ENCODE results near the gene FBXL2.

The FBXL2 gene

GRCh38 chr3:33355611-33356010 lies 78.4 kb downstream of the FBXL2 start:
- H3K27ac ChIP-seq (ENCODE audit: extremely low read depth, low read depth, low read length) = no peak overlapping the region
- H3K4me1 ChIP-seq (ENCODE audit: control insufficient read depth, insufficient read depth, low read length) = no peaks in the 10 kb centered on the region
- ChIA-PET CTCF (no interaction called here), POLR2A (no interaction called here)
- H3K9me3 ChIP-seq (ENCODE audit: control insufficient read depth, insufficient read depth, low read depth, low read length) = no peaks in the 10 kb centered on the region
- H3K36me3 ChIP-seq (ENCODE audit: control insufficient read depth in 2 of 2, insufficient read depth in 1 of 2, low read length in 2 of 2) = no peaks in the 10 kb centered on the region
- 0 out of 2 replicates have a peak, but pooled peaks have one; percentile 14 for TF ChIP-seq ZBTB20 (tag by site-specific recombination; IDR thresholded peaks at IDR 0.05)
- TF ChIP-seq PRDM6 (tag by site-specific recombination; IDR thresholded peaks at IDR 0.05) = peak; percentile 37; the same call in 1 of the 2 replicates
- peak; percentile 89 for TF ChIP-seq BCL6B (tag by site-specific recombination; IDR thresholded peaks at IDR 0.05)
- TF ChIP-seq PRDM1 (tag by site-specific recombination; IDR thresholded peaks at IDR 0.05) = peak; percentile 72
- TF ChIP-seq ZNF596 (tag by site-specific recombination; IDR thresholded peaks at IDR 0.05) = no peak
- no peak overlapping the region for H3K4me3 ChIP-seq (ENCODE audit: low read depth, low read length)

- no peak overlapping the region for H3K27ac ChIP-seq (ENCODE audit: extremely low read depth, low read depth, low read length)
- peaks cover 0 to 3% of the 10 kb centered on the region in 2 experiments; a peak in 1 of 3 replicates for H3K36me3 ChIP-seq (ENCODE audit: control insufficient read depth in 2 of 2, insufficient read depth in 1 of 2, low read length in 2 of 2)
- H3K4me1 ChIP-seq (ENCODE audit: control insufficient read depth, insufficient read depth, low read length) = no peaks in the 10 kb centered on the region
- TF ChIP-seq ZNF140 (tag by site-specific recombination; IDR thresholded peaks at IDR 0.05) (no peak), ZNF837 (tag by site-specific recombination; IDR thresholded peaks at IDR 0.05) (no peak), ZBTB17 (tag by site-specific recombination; IDR thresholded peaks at IDR 0.05) (peak; percentile 59), ZNF223 (tag by site-specific recombination; IDR thresholded peaks at IDR 0.05) (no peak), ZNF174 (tag by site-specific recombination; IDR thresholded peaks at IDR 0.05) (no peak), ZNF26 (tag by site-specific recombination; IDR thresholded peaks at IDR 0.05) (no peak)
- no peaks in the 10 kb centered on the region for H3K9me3 ChIP-seq (ENCODE audit: control insufficient read depth, insufficient read depth, low read depth, low read length)
- no peak overlapping the region for H3K4me3 ChIP-seq (ENCODE audit: low read depth, low read length)
- ChIA-PET POLR2A (no interaction called here), CTCF (interaction anchor here (0.7 to 2.1 kb wide), 2 partner anchors 14 to 24 kb away, joined by 6 to 9 read pairs; no protein-coding TSS in a partner anchor)
Measured at GRCh38 chr3:33358172-33358781, 81.0 kb downstream of the FBXL2 start.

GRCh38 chr3:33360136-33360825 lies 83.0 kb downstream of the FBXL2 start:
- no peaks in the 10 kb centered on the region for H3K9me3 ChIP-seq (ENCODE audit: control insufficient read depth, insufficient read depth, low read depth, low read length)
- H3K27ac ChIP-seq (ENCODE audit: extremely low read depth, low read depth, low read length) = no peak overlapping the region
- POLR2A ChIA-PET = no interaction called here
- H3K36me3 ChIP-seq (ENCODE audit: control insufficient read depth in 2 of 2, insufficient read depth in 1 of 2, low read length in 2 of 2) = peaks cover 0 to 6% of the 10 kb centered on the region in 2 experiments; a peak in 1 of 3 replicates
- no peak overlapping the region for H3K4me3 ChIP-seq (ENCODE audit: low read depth, low read length)
- CTCF ChIA-PET = interaction anchor here (1.1 to 1.2 kb wide), 2 partner anchors 12 to 427 kb away, joined by 3 to 4 read pairs; no protein-coding TSS in a partner anchor
- TF ChIP-seq ZNF785 (tag by site-specific recombination; IDR thresholded peaks at IDR 0.05) (no peak), HOXA7 (CRISPR knock-in tag; IDR thresholded peaks at IDR 0.05; ENCODE audit: borderline replicate concordance) (no peak), ZNF157 (tag by site-specific recombination; IDR thresholded peaks at IDR 0.05) (no peak), ZNF394 (tag by site-specific recombination; IDR thresholded peaks at IDR 0.05; ENCODE audit: borderline replicate concordance) (no peak), ZNF664 (tag by site-specific recombination; IDR thresholded peaks at IDR 0.05) (peak; percentile 35; the same call in 1 of the 2 replicates), BCL11A (tag by site-specific recombination; IDR thresholded peaks at IDR 0.05; ENCODE audit: low read depth) (no peak)
- H3K4me1 ChIP-seq (ENCODE audit: control insufficient read depth, insufficient read depth, low read length) = no peaks in the 10 kb centered on the region
